Right lung (tissue), 10 donors: Measurements from ENCODE around the gene STX5. TPM values are rescaled to one million over a fixed set of nuclear protein-coding genes. Genes with fewer than 3 reads are reported as not detected.
"Not testable (repeated sequence)": the region's sequence is repeated elsewhere in the genome, so short reads cannot be mapped to it uniquely, and the experiment has no call there.

Source experiments
- DNase-seq, 2 donors: peaks; one replicate each; pipeline ENCODE4 v3.0.0-alpha.2; 2013
- long read RNA-seq, 8 donors: transcript quantifications; one replicate each; lab custom pipeline, GENCODE V29; 2026
- polyA plus RNA-seq, 5 donors: library from polyadenylated mRNA; unstranded; fragments of 120-200 nt; gene quantifications; one replicate each; pipeline versions ENCODE4 v1.2.1 to v1.2.3, GENCODE V29; 2013; ENCODE audit warnings: inconsistent platforms in 1 of 5, low replicate concordance in 1 of 5; ENCODE audit not compliant: insufficient read length in 5 of 5, insufficient read depth in 1 of 5

The STX5 gene
- 10 to 100 TPM; 46.7 to 58.3 (median 55.5) TPM for polyA plus RNA-seq
- long read RNA-seq, donor 1, transcript STX5-201 (11 exons, 1,794 nt), result major isoform, 25 of 35 reads
- long read RNA-seq, donor 1, partial matches to known transcripts, result 6 of 35 reads
- long read RNA-seq, donor 1, other reads (novel, unspliced or antisense), result 0 of 35 reads
- long read RNA-seq, donor 2, transcript STX5-201 (11 exons, 1,794 nt), result major isoform, 16 of 17 reads
- long read RNA-seq, donor 2, partial matches to known transcripts, result 0 of 17 reads
- long read RNA-seq, donor 2, other reads (novel, unspliced or antisense), result 0 of 17 reads
- long read RNA-seq, donor 3, transcript STX5-201 (11 exons, 1,794 nt), result major isoform, 14 of 15 reads
- long read RNA-seq, donor 3, partial matches to known transcripts, result 0 of 15 reads
- long read RNA-seq, donor 3, other reads (novel, unspliced or antisense), result 0 of 15 reads
- long read RNA-seq, donor 4, transcript STX5-201 (11 exons, 1,794 nt), result major isoform, 11 of 11 reads
- long read RNA-seq, donor 4, partial matches to known transcripts, result 0 of 11 reads
- long read RNA-seq, donor 4, other reads (novel, unspliced or antisense), result 0 of 11 reads
- long read RNA-seq, donor 5, transcript STX5-201 (11 exons, 1,794 nt), result major isoform, 26 of 33 reads
- long read RNA-seq, donor 5, partial matches to known transcripts, result 6 of 33 reads
- long read RNA-seq, donor 5, other reads (novel, unspliced or antisense), result 0 of 33 reads
- long read RNA-seq, donor 6, transcript STX5-201 (11 exons, 1,794 nt), result major isoform, 25 of 25 reads
- long read RNA-seq, donor 6, partial matches to known transcripts, result 0 of 25 reads
- long read RNA-seq, donor 6, other reads (novel, unspliced or antisense), result 0 of 25 reads
- long read RNA-seq, donor 7, transcript STX5-201 (11 exons, 1,794 nt), result major isoform, 12 of 25 reads
- long read RNA-seq, donor 7, partial matches to known transcripts, result 12 of 25 reads
- long read RNA-seq, donor 7, other reads (novel, unspliced or antisense), result 0 of 25 reads
- long read RNA-seq, donor 8, transcript STX5-201 (11 exons, 1,794 nt), result major isoform, 10 of 10 reads
- long read RNA-seq, donor 8, partial matches to known transcripts, result 0 of 10 reads
- long read RNA-seq, donor 8, other reads (novel, unspliced or antisense), result 0 of 10 reads

GRCh38 chr11:62831520-62832335 lies at the start of gene STX5:
STX5 (minus strand) TSS chr11:62832051; CDS start chr11:62831243, 808 bp downstream.
- DNase-seq, result peak; percentile 99

- DNase-seq, result peak; percentile 88 to 90
These were observed 49.1 kb upstream of the STX5 start, which contains the start of gene SLC3A2 for GRCh38 chr11:62880803-62881578. SLC3A2 (plus strand) TSS chr11:62880896; CDS start chr11:62881024, 128 bp downstream.

GRCh38 chr11:62880231-62880802 lies 48.5 kb upstream of the STX5 start:
- no peak for DNase-seq

GRCh38 chr11:62879235-62879978 lies 47.6 kb upstream of the STX5 start:
- DNase-seq, result no peak

GRCh38 chr11:62876712-62877111 lies 44.9 kb upstream of the STX5 start:
- DNase-seq, result no peak

- no peak for DNase-seq
These were observed 44.0 kb upstream of the STX5 start for GRCh38 chr11:62875698-62876478.

GRCh38 chr11:62874851-62875250 lies 43.0 kb upstream of the STX5 start:
- DNase-seq, result no peak

- DNase-seq, result no peak
These were observed 33.8 kb upstream of the STX5 start for GRCh38 chr11:62865635-62866034.

GRCh38 chr11:62863687-62864335 lies 32.0 kb upstream of the STX5 start:
- no peak for DNase-seq

- not testable (repeated sequence) for DNase-seq
These were observed 29.8 kb upstream of the STX5 start for GRCh38 chr11:62861564-62862192.

GRCh38 chr11:62860835-62861563 lies 29.1 kb upstream of the STX5 start:
- no peak for DNase-seq

GRCh38 chr11:62859281-62859703 lies 27.4 kb upstream of the STX5 start:
- not testable (repeated sequence) for DNase-seq

GRCh38 chr11:62858201-62858600 lies 26.4 kb upstream of the STX5 start:
- DNase-seq, result no peak

- no peak for DNase-seq
These were observed 25.7 kb upstream of the STX5 start for GRCh38 chr11:62857541-62857982.

- DNase-seq, result no peak
These were observed 24.6 kb upstream of the STX5 start for GRCh38 chr11:62856333-62856895.
